HG02981 (cell line): Measurements from ENCODE around the gene PDE7B.

ENCODE experiments used
- ATAC-seq: cut with Tn5 transposase; IDR thresholded peaks from one replicate; pipeline ENCODE4 v1.9.1; 2021; ENCODE audit warnings: mild to moderate bottlenecking, moderate library complexity; ENCODE audit not compliant: unreplicated experiment

The PDE7B gene

DNA sequence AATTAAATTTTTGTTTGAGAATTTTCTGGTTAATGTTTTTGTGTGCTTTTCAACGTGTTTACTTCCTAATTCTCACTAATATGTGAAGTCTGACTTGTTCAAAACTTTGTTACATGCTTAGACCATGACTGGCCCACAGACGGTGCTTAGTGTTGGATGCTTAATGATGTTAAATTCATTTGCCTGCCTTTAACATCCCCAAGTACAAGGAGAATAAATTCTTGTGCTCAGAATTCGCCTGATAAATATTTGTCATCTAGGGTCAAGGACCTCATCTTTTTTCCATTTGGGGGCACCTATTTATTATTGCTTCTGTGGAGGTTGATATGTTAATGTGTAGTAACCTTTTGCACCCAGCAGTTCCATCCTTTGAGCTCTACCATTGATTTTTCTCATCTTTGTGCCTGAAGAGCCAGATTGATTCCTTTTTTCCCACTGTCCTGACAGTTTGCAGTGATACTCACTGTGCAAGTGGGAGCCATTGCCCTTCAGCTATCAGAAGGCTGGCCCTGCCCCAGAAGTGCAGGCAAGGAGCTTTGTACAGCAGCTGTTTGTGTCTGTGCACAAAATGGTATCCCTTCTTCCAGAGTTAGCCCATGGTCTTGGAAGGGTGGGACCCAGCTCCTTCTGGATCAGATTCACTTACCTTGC is 170.8 kb downstream of the PDE7B start:
- ATAC-seq = no peak

GRCh38 chr6:136024711-136025110 is 173.2 kb downstream of the PDE7B start:
- no peak for ATAC-seq

DNA sequence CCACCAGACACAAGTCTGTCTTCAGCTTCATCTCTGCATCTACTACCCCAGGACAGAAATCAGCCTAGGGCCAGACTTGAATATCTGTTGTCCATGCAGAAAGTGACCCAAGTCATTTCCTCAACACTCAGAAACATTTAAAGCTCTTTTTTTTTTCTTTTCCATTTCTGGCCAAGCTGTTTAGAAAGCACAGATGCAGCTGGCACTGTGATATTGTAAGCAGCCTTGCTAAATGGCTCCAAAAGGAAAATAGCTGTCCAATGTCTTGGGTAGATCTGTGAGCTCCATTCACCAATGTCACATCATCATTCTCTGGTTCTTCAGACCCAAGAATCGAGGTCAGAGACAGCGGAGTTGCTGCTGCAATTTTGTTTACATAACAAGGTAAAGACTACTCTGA is 174.2 kb downstream of the PDE7B start:
- ATAC-seq = no peak

DNA sequence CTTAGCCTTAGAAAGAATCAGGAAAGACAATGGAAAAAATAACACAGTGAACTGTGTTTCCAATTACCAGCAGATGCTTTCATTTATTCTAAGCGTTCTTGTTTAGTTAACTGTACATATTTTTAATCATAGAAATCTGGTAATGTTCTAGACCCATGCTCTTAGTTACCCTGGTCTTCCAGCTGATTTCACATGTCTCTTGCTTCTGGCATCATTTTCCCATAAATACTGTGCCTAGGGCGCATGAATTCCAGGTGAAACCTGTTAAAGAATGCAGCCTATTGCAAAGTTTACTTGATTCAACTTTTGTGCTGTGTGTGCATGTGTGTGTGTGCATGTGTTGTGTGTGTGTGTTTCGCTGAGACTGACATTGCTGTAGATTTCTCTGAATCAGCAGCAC is 178.6 kb downstream of the PDE7B start:
- ATAC-seq = no peak

- no peak for ATAC-seq
Measured at GRCh38 chr6:136031982-136032381, 180.5 kb downstream of the PDE7B start.

GRCh38 chr6:136033416-136033815 is 181.9 kb downstream of the PDE7B start:
- no peak for ATAC-seq

DNA sequence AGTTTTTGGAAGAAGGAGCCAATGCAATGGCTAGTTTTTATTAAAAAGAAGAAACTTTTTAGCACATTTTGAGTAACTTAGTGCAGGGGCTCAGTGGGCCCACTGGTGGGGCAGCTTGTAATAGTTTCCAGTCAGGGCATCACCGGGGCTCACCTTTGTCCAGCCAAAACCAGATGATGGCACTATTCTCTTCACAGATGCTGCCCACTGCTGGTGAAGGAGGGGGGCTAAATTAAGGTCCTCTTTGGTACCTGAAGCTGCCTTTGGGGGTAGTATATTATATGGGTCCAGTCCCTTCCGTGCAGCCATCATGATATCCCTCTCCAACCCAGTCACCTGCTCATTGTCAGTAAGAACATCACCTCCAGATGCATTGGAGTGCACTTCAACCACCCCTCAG is 182.9 kb downstream of the PDE7B start:
- no peak for ATAC-seq

- no peak for ATAC-seq
Measured at GRCh38 chr6:136035378-136036070, 184.0 kb downstream of the PDE7B start.

DNA sequence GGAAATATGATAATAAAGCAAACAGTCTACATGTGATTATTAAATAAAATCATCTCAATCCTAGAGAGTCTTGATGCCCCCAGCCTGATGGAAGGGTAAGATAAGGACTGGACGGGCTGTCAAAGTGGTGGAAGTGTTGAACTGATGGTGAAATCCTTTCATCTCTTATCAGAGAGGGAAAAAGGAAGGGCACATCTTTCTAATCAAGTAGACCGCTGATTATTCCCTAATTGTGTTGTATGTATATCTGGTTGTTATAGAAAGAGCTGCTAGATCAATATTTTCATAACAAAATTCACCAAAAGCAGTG is 184.5 kb downstream of the PDE7B start:
- no peak for ATAC-seq

DNA sequence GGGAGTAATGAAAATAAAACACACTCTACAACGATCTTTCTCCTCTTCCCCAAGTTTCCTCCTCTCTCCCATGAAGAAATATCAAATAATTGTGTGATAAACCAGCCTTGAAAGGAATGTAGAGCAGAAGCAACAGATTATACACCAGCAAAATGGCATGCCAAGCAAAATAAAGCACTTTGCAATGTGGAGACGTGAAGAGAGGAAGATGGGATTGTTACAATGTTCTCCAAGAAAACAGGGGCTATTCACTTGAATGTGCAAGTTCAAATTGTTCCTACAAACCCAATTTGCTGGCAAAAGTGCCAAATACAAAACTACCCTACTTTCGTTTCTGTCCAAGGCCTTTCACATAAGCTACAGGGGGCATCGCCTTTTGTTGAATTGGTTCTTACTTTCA is 185.1 kb downstream of the PDE7B start:
- no peak for ATAC-seq

DNA sequence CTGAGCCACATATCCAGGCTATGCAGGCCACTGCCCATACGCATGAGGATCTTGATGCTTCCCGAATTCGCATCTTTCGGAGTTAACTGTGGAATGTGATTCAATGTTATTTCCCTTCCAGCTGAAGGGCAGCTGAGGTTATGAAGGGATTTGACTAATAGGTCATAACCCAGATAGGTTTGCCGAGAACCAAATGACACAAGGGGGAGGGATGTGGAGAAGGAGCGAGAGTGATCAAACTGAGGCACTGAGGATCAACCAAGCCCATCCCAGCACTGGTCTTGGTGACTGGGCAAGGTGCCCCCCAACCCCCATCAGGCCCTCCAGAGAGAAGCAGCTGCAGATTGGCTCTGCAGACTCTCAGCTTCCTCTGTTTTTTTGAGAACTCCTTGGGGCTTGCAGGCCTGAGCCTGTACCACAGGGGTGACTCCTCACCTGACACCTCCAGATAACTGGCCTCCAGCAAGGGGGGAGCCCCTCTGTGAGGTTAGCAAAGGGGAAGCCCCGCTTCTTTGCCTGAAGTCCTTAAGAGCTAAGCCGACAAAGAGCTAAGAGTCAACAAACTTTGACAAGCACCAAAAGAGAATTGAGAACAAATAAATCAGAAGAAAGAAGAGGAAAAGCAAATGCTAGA is 185.9 kb downstream of the PDE7B start:
- no peak for ATAC-seq

DNA sequence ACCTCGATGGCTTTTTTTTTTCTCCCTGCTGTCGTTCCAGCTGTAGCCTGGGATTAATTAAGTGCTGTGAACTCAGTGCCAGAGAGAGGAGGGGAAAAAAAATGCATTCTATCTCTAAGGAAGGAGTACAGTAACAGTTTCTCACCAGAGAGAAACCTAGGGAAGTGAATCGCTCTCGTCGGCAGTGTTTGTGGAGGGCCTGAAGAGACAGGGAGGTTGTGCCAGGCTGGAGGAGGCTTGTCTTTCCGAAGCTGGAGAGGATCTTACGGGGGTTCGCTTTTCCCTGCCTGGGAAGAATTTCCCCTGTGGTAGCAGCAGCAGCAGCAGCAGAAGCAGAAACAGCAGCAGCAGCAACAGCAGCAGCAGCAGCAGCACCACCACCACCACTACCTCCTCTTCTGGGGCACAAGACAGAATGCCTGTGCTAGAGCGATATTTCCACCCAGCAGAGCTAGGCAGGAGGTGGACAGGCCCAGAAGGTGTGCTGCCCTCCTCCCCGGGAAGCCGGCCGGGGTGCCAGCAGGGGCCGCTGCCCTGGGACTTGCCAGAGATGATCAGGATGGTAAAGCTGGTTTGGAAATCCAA is 186.5 kb downstream of the PDE7B start:
- ATAC-seq = no peak

DNA sequence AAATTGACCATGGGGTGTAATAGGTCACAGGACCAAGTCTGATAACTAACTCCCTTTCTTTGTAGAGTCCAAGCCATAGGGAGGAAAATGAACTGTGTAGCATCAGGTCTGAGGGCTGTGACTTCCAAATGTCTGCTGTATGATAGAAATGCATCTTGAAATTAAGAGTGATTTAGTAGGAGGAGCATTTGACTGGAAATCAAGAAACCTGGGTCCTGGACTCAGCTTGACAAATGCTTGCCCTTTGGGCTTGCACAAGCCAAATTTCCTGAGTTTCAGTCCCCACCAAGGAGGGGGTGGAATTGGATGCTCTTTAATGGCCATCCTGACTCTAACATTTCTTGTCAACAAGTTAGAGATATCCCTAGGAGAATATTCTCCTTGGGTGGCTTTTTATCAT is 187.0 kb downstream of the PDE7B start:
- ATAC-seq = no peak

DNA sequence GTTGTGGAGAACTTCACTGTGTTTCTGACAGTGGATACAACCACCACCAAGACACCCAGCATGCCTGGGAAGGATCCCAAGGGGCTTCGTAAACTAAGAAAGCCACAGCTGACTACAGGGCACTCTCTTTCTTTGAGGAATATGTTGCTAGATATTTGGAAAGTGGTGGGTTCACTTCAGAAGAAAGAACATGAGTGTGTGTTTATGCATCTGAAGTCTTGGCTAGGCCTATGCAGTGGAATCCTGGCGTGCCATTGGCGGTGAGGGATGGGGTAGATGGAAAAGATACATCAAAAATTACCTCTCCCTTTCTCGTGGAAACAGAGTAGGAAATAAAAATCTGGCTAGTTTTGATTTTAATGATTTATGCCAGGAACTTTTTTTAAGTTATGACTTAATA is 187.7 kb downstream of the PDE7B start:
- ATAC-seq = no peak

- ATAC-seq = no peak
Measured at GRCh38 chr6:136050475-136050874, 199.0 kb downstream of the PDE7B start.

DNA sequence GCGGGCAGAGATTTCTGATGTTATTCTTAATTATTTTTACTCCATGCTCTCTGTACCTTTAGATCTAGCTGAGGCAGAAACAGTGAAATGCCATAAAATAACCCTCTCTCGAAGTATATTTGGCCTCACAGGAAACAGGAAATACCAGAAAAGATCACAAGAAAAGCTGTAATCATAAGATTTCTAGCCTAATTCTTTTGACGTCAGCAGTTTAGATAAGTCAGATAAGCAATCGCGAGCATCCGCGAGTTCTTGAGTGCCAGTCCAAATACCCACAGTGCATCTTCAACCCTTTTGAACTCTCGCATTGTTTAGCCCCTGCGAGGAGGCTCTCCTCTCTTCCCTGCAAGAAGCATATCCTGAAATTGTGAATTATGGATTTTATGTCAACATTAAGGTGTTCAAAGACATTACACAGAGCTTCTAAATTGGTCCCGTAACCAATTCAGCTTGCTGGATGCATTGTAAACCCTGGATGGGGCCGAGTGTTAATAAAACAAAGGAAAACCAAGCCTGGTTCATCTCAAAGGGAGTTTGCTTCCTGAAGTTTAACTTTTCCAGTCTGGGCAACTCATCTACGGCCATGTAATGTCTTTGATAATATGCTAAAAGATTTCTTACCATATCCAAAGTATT is 199.8 kb downstream of the PDE7B start:
- no peak for ATAC-seq

- ATAC-seq = no peak
Measured at GRCh38 chr6:136052031-136052430, 200.5 kb downstream of the PDE7B start.

- ATAC-seq = no peak
Measured at GRCh38 chr6:136058852-136059251, 207.4 kb downstream of the PDE7B start.

GRCh38 chr6:136059308-136059707 is 207.8 kb downstream of the PDE7B start:
- ATAC-seq = no peak

DNA sequence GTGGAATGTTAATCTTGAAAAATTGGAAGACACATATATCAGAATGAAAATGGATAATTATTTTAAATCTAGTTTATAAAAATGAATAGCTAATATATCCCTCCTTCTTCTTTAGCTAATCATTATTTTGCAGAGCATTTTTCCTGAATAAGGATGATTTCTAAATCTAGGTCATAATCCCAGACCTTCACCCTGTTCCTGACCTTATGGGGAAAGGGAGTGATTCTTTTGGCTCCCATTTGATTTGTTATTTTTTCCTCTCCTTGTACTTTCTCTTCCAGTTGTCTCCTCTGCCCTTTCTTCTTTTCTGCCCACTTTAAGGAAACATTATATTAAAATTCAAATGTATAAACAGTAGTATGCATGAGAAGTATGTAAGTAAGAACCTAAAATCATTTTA is 208.6 kb downstream of the PDE7B start:
- no peak for ATAC-seq

DNA sequence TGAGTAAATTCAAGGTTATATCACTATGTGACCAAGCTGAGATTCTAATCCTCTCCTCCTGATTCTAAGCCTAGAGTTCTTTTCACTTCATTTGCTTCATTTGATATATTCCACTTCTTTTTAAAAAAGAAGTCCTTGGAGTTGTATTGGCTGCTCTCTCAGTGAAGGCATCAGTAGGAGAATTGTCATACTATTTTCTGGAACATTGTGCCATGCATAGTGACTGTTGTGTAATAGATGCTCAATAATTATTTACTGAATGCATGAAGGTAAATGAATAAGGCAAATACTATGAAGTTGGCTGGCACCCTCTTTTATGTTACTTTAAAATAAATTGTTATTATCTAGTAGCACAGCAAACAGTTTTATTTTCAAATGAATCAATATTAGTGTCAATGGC is 209.3 kb downstream of the PDE7B start:
- ATAC-seq = no peak

DNA sequence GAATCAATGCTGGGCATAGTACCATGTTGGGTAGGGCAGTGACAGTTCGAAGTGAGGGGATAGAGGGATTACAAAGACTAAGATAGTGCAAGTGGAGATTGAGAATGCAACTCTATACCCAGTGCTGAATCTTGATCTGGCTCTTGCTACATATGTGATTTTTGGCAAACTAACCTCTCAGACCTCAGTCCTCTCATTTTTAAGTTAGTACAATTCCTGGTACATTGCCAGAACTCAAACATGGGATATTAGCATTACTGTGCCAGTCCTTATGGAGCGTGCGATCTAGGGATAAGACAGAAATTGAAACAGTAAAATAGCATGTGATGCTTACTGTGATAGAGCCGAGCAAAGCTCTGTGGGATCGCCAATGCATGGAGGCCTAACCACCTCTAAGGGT is 210.2 kb downstream of the PDE7B start:
- ATAC-seq = no peak
